ENCODE measurements around the gene MYL10. TPM values are rescaled to one million over a fixed set of nuclear protein-coding genes. Genes with fewer than 3 reads are reported as not detected.

MYL10 gene
- polyA plus RNA-seq, 1 donor, result 9.0 TPM

DNA sequence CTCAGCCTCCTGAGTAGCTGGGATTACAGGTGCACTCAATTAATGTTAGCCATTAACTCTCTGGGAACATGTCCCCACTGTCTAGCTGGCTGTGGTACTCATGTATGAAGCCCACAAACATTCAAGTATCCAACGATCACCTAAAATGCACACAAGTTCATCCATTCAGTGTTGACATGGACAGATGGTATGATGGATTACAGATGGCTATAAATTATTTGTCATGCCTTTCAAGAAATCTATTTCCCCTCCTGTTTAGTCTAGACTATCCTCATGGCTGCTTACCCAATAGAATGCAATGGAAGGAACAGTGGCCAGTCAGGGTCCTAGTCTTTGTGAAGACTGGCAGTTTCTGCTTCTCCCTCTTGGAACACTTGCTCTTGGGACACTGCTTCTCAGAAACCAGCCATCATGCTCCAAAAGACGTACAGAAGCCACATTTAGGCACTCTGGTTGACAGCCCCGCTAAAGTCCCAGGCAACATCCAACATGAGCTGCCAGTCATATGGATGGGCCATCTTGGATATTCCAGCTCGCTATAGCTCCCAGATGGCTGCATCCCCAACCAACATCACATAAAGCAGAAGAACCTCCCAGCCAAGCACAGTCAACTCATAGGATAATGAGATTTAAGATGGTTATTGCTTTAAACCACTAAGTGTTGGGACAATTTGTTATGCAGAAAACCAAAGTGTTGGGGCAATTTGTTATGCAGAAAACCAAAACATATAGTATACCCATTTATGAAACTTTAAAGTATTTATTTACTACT is 33.1 kb downstream of the MYL10 start:
- no peak for DNase-seq

GRCh38 chr7:101595246-101595645 is 33.9 kb downstream of the MYL10 start:
- no peak for DNase-seq

GRCh38 chr7:101594790-101595189 is 34.3 kb downstream of the MYL10 start:
- DNase-seq, result no peak

GRCh38 chr7:101593556-101593955 is 35.5 kb downstream of the MYL10 start:
- DNase-seq, result no peak

GRCh38 chr7:101591504-101591903 is 37.6 kb downstream of the MYL10 start:
- DNase-seq, result no peak

GRCh38 chr7:101590663-101591435 is 38.2 kb downstream of the MYL10 start:
- no peak for DNase-seq

DNA sequence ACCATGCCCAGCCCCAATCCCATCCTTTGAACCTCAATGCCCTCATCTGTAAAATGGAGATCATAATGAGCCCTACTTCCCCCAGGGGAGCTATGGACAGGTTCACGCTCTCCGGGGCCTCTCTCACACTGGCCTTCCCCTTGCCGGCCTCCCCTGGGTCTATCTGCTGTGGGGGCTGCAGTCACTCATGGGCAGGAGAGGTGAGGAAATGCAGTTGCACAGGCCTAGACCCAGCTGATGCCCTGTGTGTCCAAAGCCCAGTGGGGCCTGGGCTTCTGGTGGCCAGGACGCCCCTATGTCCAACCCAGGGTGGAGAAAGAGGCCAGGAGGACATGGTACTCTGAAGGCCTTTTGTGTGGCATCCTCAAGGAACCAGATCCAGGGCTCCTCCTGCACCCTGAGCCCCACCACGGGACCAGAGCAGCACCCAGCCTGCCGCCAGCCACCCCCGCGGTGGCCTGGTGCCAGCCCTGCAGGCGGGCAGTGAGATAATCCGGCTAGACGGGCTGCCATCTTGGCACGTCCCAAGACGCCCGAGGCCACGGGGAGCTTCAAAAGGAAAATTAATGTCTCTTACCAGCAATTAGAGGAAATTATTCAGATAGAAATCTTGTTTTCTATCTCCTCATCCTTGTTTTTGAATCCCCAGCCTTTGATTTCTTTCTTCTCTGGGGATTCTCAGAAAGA is 39.0 kb downstream of the MYL10 start:
- DNase-seq, result no peak

DNA sequence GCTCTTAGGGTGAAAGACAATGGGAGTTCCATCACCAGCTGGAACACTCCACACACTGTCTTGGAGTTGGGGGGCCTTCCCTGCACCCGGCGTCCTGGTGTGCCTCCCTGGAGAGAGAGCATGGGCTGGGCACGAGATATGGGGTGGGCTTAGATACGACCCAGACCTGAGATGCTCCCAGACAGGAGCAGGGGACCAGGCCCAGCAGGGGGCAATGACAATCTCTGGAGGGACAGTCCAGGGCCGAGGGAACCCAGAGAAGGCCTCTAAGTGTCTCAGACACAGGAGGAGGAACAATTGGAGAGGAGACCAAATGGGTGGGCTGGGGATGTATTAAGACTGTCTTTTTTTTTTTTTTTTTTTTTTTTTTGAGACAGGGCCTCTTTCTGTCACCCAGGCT is 40.0 kb downstream of the MYL10 start:
- DNase-seq, result no peak

- DNase-seq, result no peak
Observed at GRCh38 chr7:101588131-101588935, 40.8 kb downstream of the MYL10 start.

- no peak for DNase-seq
Observed at GRCh38 chr7:101586906-101587677, 42.0 kb downstream of the MYL10 start.

GRCh38 chr7:101586078-101586905 is 42.8 kb downstream of the MYL10 start:
- DNase-seq, result no peak

GRCh38 chr7:101582971-101583370 is 46.1 kb downstream of the MYL10 start:
- DNase-seq, result no peak

GRCh38 chr7:101581891-101582290 is 47.2 kb downstream of the MYL10 start:
- DNase-seq, result no peak

GRCh38 chr7:101580596-101580995 is 48.5 kb downstream of the MYL10 start:
- DNase-seq, result no peak

DNA sequence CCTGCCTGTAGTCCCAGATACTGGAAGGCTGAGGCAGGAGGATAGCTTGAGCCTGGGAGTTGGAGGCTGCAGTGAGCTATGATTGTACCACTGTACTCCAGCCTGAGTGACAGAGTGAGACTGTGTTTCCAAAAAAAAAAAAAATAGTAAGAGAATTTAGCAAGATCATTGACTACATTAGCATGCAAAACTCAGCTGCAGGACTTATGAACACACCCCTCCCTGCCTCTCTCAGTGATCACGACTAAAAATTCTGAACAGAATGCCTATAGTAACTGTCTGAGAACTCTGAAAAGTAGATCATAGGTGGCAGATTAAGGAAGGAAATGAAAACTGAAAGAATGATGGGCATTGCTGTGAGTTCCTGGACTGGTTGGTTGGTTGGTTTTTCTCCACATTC is 50.5 kb downstream of the MYL10 start:
- DNase-seq, result no peak

- no peak for DNase-seq
Observed at GRCh38 chr7:101576998-101577397, 52.1 kb downstream of the MYL10 start.

GRCh38 chr7:101575721-101576120 is 53.4 kb downstream of the MYL10 start:
- no peak for DNase-seq

GRCh38 chr7:101575168-101575567 is 53.9 kb downstream of the MYL10 start:
- DNase-seq, result no peak

DNA sequence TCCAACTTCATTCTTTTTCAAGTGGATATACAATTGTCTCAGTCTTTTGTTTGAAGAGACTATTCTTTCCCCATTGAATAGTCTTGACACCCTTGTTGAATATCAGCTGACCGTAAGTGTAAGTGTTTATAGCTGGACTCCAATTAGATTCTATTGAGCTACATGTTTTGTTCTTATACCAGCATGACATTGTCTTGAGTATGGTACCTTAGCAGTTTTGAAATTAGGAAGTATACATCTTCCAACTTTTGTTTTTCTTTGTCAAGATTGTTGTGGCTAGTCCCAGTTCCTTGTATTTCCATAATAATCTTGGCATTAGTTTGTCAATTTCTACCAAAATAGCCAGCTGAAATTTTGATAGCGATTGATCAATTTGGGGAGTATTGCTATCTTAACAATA is 56.9 kb downstream of the MYL10 start:
- DNase-seq, result no peak

- no peak for DNase-seq
Observed at GRCh38 chr7:101567230-101567629, 61.9 kb downstream of the MYL10 start.
